Measurements from ENCODE around the gene ARVCF. TPM values are rescaled to one million over a fixed set of nuclear protein-coding genes. Genes with fewer than 3 reads are reported as not detected.

Gene ARVCF
- total and polyA plus RNA-seq, 2 of the 8 experiments (the other 6 are each of a cell fraction or from before 2014, with no cell fraction given) = 31.0 to 43.2 TPM

GRCh38 chr22:19957445-19957844 is 59.2 kb downstream of the ARVCF start:
- no peak for FAIRE-seq
- WGBS, 2 experiments (ENCODE audit: extremely low coverage in 1 of 2, insufficient coverage in 1 of 2, insufficient read length in 1 of 2, insufficient replicate concordance in 2 of 2, low coverage in 1 of 2, low lambda C conversion rate in 2 of 2, missing lambda C conversion rate in 1 of 2) = 96% methylated on average over 9 of the region's 9 CpGs; no CpG with 5 or more reads in 1 of the 2 experiments

More at GRCh38 chr22:19957445-19957844, 59.2 kb downstream of the ARVCF start:
- Histone ChIP-seq H2AFZ (ENCODE audit: low read length) (no peak overlapping the region), H2BK120ac (replicated peaks; ENCODE audit: low read depth, low read length) (no peak overlapping the region), H4K8ac (ENCODE audit: extremely low read depth, insufficient read depth, low read length) (no peak overlapping the region), H3K4me3 (ENCODE audit: extremely low read depth in 1 of 4, insufficient read depth in 2 of 4, low read depth in 3 of 4, low read length in 4 of 4) (no peak overlapping the region), H2AK5ac (ENCODE audit: low read depth, low read length) (no peak overlapping the region), H3K27me3 (replicated peaks in 1 of 4; ENCODE audit: control insufficient read depth in 3 of 4, extremely low read depth in 1 of 4, insufficient read depth in 3 of 4, low read length in 3 of 4) (no peaks in the 10 kb centered on the region), H3K4ac (replicated peaks; ENCODE audit: insufficient read length, low read depth, low read length) (no peak overlapping the region), H3K23ac (ENCODE audit: insufficient read length) (no peak overlapping the region), H4K91ac (replicated peaks; ENCODE audit: insufficient read length, low read length) (no peak overlapping the region), H2BK15ac (ENCODE audit: low read length) (peak overlapping the region; percentile 99; the same call in 1 of the 2 replicates), H2BK5ac (ENCODE audit: low read depth, low read length) (no peak overlapping the region), H3K79me2 (ENCODE audit: control insufficient read depth in 1 of 2, insufficient read depth in 2 of 2, low read length in 2 of 2) (no peaks in the 10 kb centered on the region), H3K27ac (ENCODE audit: low read depth, low read length) (no peak overlapping the region), H3K9me3 (ENCODE audit: insufficient read depth in 2 of 2, low read depth in 1 of 2, low read length in 1 of 2) (no peaks in the 10 kb centered on the region), H3K23me2 (ENCODE audit: low read depth, low read length) (peaks cover 5% of the 10 kb centered on the region), H3K9ac (replicated peaks in 1 of 4; ENCODE audit: extremely low read depth in 1 of 4, low read depth in 3 of 4, low read length in 3 of 4) (no peak overlapping the region), H3K36me3 (ENCODE audit: control insufficient read depth in 2 of 4, insufficient read depth in 4 of 4, low read length in 3 of 4) (no peaks in the 10 kb centered on the region), H3K4me1 (replicated peaks in 1 of 4; ENCODE audit: control insufficient read depth in 3 of 4, insufficient read depth in 4 of 4, low read length in 3 of 4) (peaks cover 0 to 11% (median 7%) of the 10 kb centered on the region in 4 experiments; a peak in 5 of 7 replicates), H2BK12ac (ENCODE audit: low read depth, low read length) (no peak overlapping the region), H3K56ac (replicated peaks; ENCODE audit: insufficient read length, low read depth, low read length) (no peak overlapping the region), H3K4me2 (ENCODE audit: insufficient read depth in 1 of 2, low read depth in 2 of 2, low read length in 2 of 2) (no peak overlapping the region), H3K14ac (ENCODE audit: insufficient read length) (no peak overlapping the region), H4K20me1 (replicated peaks in 1 of 2; ENCODE audit: control insufficient read depth in 1 of 2, insufficient read depth in 2 of 2, low read length in 2 of 2) (peaks cover 1 to 4% of the 10 kb centered on the region in 2 experiments), H2BK20ac (ENCODE audit: low read length) (0 out of 2 replicates have a peak overlapping the region, but pooled peaks have one; percentile 23), H3K18ac (ENCODE audit: extremely low read depth, low read length) (no peak overlapping the region), H4K5ac (ENCODE audit: insufficient read length, low read depth, low read length) (no peak overlapping the region), H3K79me1 (ENCODE audit: low read depth, low read length) (no peaks in the 10 kb centered on the region)
- POLR2A ChIA-PET (ENCODE audit: partially characterized antibody) = interaction anchor here (0.7 to 1.0 kb wide), 2 partner anchors 14 to 171 kb away, joined by 3 to 6 read pairs; no protein-coding TSS in a partner anchor
- CTCF ChIA-PET (ENCODE audit: partially characterized antibody) = interaction anchor here (1.0 to 1.9 kb wide), 8 partner anchors 8 to 248 kb away, joined by 3 to 7 read pairs (median 4); no protein-coding TSS in a partner anchor
- DNase-seq (ENCODE audit: low read depth in 1 of 2, low spot score in 2 of 2) = no peak
- TF ChIP-seq, protein P1, sequence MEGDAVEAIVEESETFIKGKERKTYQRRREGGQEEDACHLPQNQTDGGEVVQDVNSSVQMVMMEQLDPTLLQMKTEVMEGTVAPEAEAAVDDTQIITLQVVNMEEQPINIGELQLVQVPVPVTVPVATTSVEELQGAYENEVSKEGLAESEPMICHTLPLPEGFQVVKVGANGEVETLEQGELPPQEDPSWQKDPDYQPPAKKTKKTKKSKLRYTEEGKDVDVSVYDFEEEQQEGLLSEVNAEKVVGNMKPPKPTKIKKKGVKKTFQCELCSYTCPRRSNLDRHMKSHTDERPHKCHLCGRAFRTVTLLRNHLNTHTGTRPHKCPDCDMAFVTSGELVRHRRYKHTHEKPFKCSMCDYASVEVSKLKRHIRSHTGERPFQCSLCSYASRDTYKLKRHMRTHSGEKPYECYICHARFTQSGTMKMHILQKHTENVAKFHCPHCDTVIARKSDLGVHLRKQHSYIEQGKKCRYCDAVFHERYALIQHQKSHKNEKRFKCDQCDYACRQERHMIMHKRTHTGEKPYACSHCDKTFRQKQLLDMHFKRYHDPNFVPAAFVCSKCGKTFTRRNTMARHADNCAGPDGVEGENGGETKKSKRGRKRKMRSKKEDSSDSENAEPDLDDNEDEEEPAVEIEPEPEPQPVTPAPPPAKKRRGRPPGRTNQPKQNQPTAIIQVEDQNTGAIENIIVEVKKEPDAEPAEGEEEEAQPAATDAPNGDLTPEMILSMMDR (IDR thresholded peaks at IDR 0.05; ENCODE audit: control extremely low read depth in 1 of 3, insufficient read depth in 1 of 3, low read depth in 1 of 3, low read length in 3 of 3) = peak; percentile 16 to 52 (median 36); a peak in 3 of 4 replicates
- TF ChIP-seq MAX (IDR thresholded peaks at IDR 0.05) (peak; percentile 83), SAP30 (IDR thresholded peaks at IDR 0.05; ENCODE audit: insufficient read depth, insufficient replicate concordance, low read length) (no peak), E2F6 (IDR thresholded peaks at IDR 0.05) (peak; percentile 61)
